ENCODE data around the gene MARK3.

The MARK3 gene

GRCh38 chr14:103520657-103521437 is 135.6 kb downstream of the MARK3 start:
- Histone ChIP-seq H3K9me3 (ENCODE audit: insufficient read depth, low read length, severe bottlenecking) (no peaks in the 10 kb centered on the region), H3K4me3 (ENCODE audit: low read depth in 1 of 2, low read length in 2 of 2) (peak overlapping the region; percentile 3 to 60; a peak in 3 of 4 replicates), H3K4me2 (ENCODE audit: insufficient read depth, low read length) (peak overlapping the region; percentile 73), H3K4me1 (ENCODE audit: insufficient read depth, low read length) (peaks cover 8% of the 10 kb centered on the region; the same call in 1 of the 2 replicates), H3K27ac (ENCODE audit: low read length) (no peak overlapping the region), H3K36me3 (ENCODE audit: insufficient read depth, low read length) (no peaks in the 10 kb centered on the region), H3K79me2 (ENCODE audit: insufficient read depth, low read length) (no peaks in the 10 kb centered on the region), H4K20me1 (ENCODE audit: insufficient read depth, low read length) (0 out of 2 replicates have a peak, but pooled peaks cover 4% of the 10 kb centered on the region), H3K9ac (ENCODE audit: low read depth, low read length) (peak overlapping the region; percentile 48), H3K27me3 (ENCODE audit: insufficient read depth, low read length, poor library complexity) (no peaks in the 10 kb centered on the region), H2AFZ (ENCODE audit: low read depth, low read length) (peak overlapping the region; percentile 75)
- DNase-seq (peak; percentile 70), ATAC-seq (ENCODE audit: insufficient read depth, low read depth) (peak; percentile 66)
- TF ChIP-seq CTCF (IDR thresholded peaks at IDR 0.05; ENCODE audit: borderline replicate concordance, extremely low read depth, low read length, poor library complexity, severe bottlenecking) (peak; percentile 63), EZH2 (IDR thresholded peaks at IDR 0.05; ENCODE audit: borderline replicate concordance, low read depth, low read length, severe bottlenecking) (no peak)

GRCh38 chr14:103521438-103521950 is 136.3 kb downstream of the MARK3 start:
- Histone ChIP-seq H3K4me2 (ENCODE audit: insufficient read depth, low read length) (peak overlapping the region; percentile 73), H3K9ac (ENCODE audit: low read depth, low read length) (peak overlapping the region; percentile 48; the same call in 1 of the 2 replicates), H4K20me1 (ENCODE audit: insufficient read depth, low read length) (0 out of 2 replicates have a peak, but pooled peaks cover 4% of the 10 kb centered on the region), H3K4me1 (ENCODE audit: insufficient read depth, low read length) (peaks cover 8% of the 10 kb centered on the region; the same call in 1 of the 2 replicates), H3K4me3 (ENCODE audit: low read depth in 1 of 2, low read length in 2 of 2) (peak overlapping the region in 1 of 2 experiments; percentile 60; a peak in 2 of 4 replicates), H3K27ac (ENCODE audit: low read length) (no peak overlapping the region), H3K27me3 (ENCODE audit: insufficient read depth, low read length, poor library complexity) (no peaks in the 10 kb centered on the region), H3K79me2 (ENCODE audit: insufficient read depth, low read length) (no peaks in the 10 kb centered on the region), H3K9me3 (ENCODE audit: insufficient read depth, low read length, severe bottlenecking) (no peaks in the 10 kb centered on the region), H3K36me3 (ENCODE audit: insufficient read depth, low read length) (no peaks in the 10 kb centered on the region), H2AFZ (ENCODE audit: low read depth, low read length) (peak overlapping the region; percentile 75)
- TF ChIP-seq CTCF (IDR thresholded peaks at IDR 0.05; ENCODE audit: borderline replicate concordance, extremely low read depth, low read length, poor library complexity, severe bottlenecking): no peak
- no peak for TF ChIP-seq EZH2 (IDR thresholded peaks at IDR 0.05; ENCODE audit: borderline replicate concordance, low read depth, low read length, severe bottlenecking)
- ATAC-seq (ENCODE audit: insufficient read depth, low read depth) (no peak), DNase-seq (no peak)

GRCh38 chr14:103521951-103522563 is 136.8 kb downstream of the MARK3 start:
- ATAC-seq (ENCODE audit: insufficient read depth, low read depth) (no peak), DNase-seq (no peak)
- H3K27ac ChIP-seq (ENCODE audit: low read length): no peak overlapping the region
- no peak overlapping the region for H2AFZ ChIP-seq (ENCODE audit: low read depth, low read length)
- H3K9me3 ChIP-seq (ENCODE audit: insufficient read depth, low read length, severe bottlenecking): no peaks in the 10 kb centered on the region
- no peaks in the 10 kb centered on the region for H3K36me3 ChIP-seq (ENCODE audit: insufficient read depth, low read length)
- peaks cover 8% of the 10 kb centered on the region; the same call in 1 of the 2 replicates for H3K4me1 ChIP-seq (ENCODE audit: insufficient read depth, low read length)
- H3K4me3 ChIP-seq (ENCODE audit: low read depth in 1 of 2, low read length in 2 of 2): no peak overlapping the region
- H3K9ac ChIP-seq (ENCODE audit: low read depth, low read length): no peak overlapping the region
- H3K4me2 ChIP-seq (ENCODE audit: insufficient read depth, low read length): no peak overlapping the region
- TF ChIP-seq EZH2 (IDR thresholded peaks at IDR 0.05; ENCODE audit: borderline replicate concordance, low read depth, low read length, severe bottlenecking) (no peak), CTCF (IDR thresholded peaks at IDR 0.05; ENCODE audit: borderline replicate concordance, extremely low read depth, low read length, poor library complexity, severe bottlenecking) (no peak)
- H3K27me3 ChIP-seq (ENCODE audit: insufficient read depth, low read length, poor library complexity): no peaks in the 10 kb centered on the region
- H3K79me2 ChIP-seq (ENCODE audit: insufficient read depth, low read length): no peaks in the 10 kb centered on the region
- H4K20me1 ChIP-seq (ENCODE audit: insufficient read depth, low read length): 0 out of 2 replicates have a peak, but pooled peaks cover 4% of the 10 kb centered on the region

Measured in DND-41 (cell line).